ENCODE data around the gene ZNF765. TPM values are rescaled to one million over a fixed set of nuclear protein-coding genes. Genes with fewer than 3 reads are reported as not detected.
"Not testable (repeated sequence)": the region's sequence is repeated elsewhere in the genome, so short reads cannot be mapped to it uniquely, and the experiment has no call there.

ZNF765 gene
- total RNA-seq, 2 experiments from 2014 or later: 13.8 to 14.0 TPM

DNA sequence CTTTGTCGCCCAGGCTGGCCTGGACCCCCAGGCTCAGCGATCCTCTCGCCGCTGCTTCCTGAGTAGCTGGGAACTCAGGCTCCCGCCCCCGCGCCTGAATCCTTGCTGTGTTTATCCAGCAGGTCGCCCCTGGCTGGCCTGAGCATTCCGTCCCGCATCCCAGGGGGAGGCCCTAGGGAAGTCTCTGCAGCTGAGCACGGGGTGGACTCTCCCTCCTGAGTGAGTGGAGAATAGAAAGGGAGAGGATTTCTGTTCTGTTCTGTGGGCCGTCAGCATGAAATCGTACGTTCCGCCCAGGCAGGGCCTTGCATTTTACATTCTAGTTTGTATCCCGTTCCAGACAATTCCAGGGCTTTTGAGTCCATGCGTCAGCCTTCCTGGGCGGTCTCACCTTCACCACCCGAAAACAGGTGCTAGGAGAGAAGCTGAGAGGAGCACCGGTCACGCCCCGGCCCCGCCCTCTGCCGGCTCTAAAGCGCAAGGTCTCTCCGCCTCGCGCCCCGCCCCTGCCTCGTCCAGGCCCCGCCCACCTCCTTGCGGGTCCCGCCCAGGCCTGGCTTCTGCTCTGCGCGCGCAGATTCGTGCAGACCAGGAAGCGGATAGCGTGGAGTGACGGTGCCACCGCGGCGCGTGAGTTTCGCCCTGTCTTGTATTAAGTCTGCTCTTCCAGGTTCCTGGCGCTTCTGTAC lies 36.6 kb downstream of the ZNF765 start, which contains the start of gene ZNF761:
Gene ZNF761, plus strand, starts transcription at position 586 of the 689 bp plus-strand sequence. CDS start 15,285 bp downstream, outside the sequence.
- DNase-seq: peak; percentile 96
- POLR2A ChIA-PET: no interaction called here
- Mint-ChIP-seq H3K9me3 (peaks cover 19% of the 10 kb centered on the region), H3K36me3 (ENCODE audit: low read depth) (peaks cover 37% of the 10 kb centered on the region), H3K4me3 (peak within 1 kb of the TSS; percentile 91), H3K27ac (peak within 1 kb of the TSS; percentile 91), H3K4me1 (peaks cover 25% of the 10 kb centered on the region), H3K27me3 (no peaks in the 10 kb centered on the region)
- CTCF ChIA-PET: interaction anchor here (0.6 kb wide), 1 partner anchor 359 kb away, joined by 3 read pairs; no protein-coding TSS in a partner anchor

DNA sequence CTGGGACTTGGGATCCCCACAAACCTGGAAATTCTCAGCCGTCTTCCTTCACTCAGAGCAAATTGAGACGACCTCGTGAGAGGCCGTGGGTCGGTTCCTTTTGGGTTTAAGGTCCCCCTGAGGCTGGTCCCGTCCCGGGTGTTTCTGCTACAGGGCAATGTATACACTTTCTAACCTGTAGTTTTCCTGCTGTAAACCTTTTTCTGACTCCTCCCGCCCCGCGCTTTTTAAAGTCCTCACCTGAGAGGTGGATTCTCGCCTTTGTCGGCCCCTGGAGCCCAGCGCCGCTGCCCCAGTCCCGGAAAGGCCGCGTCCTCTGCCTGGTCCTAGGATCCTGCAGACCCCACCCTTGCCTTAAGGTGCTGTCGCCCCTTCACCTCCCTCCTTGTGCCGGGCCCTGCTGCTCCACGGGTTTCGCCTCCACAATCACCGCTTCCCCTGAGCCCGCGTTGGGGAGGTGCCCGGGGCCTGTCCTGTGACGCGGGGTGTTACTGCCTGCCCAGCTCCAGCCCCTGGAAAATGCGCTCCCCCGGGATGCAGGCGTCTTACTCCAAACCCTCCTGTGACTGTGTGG lies 37.2 kb downstream of the ZNF765 start:
- H3K9me3 Mint-ChIP-seq: peaks cover 19% of the 10 kb centered on the region
- peaks cover 25% of the 10 kb centered on the region for H3K4me1 Mint-ChIP-seq
- H3K36me3 Mint-ChIP-seq (ENCODE audit: low read depth): peaks cover 41% of the 10 kb centered on the region
- peak overlapping the region; percentile 91 for H3K27ac Mint-ChIP-seq
- POLR2A ChIA-PET: no interaction called here
- peak overlapping the region; percentile 91 for H3K4me3 Mint-ChIP-seq
- H3K27me3 Mint-ChIP-seq: no peaks in the 10 kb centered on the region
- CTCF ChIA-PET: interaction anchor here (0.6 kb wide), 1 partner anchor 358 kb away, joined by 3 read pairs; no protein-coding TSS in a partner anchor
- DNase-seq: peak; percentile 17

DNA sequence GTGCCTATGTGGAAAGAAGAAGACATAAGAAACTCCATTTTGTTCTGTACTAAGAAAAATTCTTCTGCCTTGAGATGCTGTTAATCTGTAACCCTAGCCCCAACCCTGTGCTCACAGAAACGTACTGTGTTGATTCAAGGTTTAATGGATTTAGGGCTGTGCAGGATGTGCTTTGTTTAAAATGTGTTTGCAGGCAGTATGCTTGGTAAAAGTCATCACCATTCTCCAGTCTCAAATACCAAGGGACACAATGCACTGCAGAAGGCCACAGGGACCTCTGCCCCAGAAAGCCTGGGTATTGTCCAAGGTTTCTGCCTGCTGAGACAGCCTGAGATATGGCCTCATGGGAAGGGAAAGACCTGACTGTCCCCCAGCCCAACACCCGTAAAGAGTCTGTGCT lies 48.9 kb downstream of the ZNF765 start:
- Mint-ChIP-seq H3K9me3 (peaks cover 50% of the 10 kb centered on the region), H3K36me3 (ENCODE audit: low read depth) (peaks cover 90% of the 10 kb centered on the region)
- H3K4me1 Mint-ChIP-seq, CTCF ChIA-PET, DNase-seq, H3K4me3 Mint-ChIP-seq, POLR2A ChIA-PET, H3K27me3 Mint-ChIP-seq, H3K27ac Mint-ChIP-seq: not testable (repeated sequence)

DNA sequence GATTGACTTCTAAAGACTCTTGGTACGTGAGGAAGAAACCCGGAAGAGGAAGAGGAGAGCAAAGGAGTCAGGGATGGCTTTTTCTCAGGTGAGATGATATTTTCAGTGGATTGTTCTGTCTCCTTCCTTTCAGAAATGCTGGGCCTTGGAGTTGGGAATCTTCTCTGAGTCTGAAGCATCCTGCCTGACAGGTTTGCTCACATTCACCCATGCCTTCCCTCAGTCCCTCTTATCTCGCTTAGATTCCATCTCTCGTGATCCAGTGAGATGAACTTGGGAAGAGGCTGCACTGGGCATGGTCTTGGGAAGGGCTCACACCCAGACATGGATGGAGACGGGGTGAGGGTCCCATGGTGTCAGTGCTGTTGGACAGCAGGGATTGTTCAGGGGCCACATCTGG lies 52.2 kb downstream of the ZNF765 start:
- H3K27ac Mint-ChIP-seq, DNase-seq, H3K4me1 Mint-ChIP-seq, CTCF ChIA-PET, H3K27me3 Mint-ChIP-seq, POLR2A ChIA-PET, H3K4me3 Mint-ChIP-seq: not testable (repeated sequence)
- H3K36me3 Mint-ChIP-seq (ENCODE audit: low read depth): peaks cover 89% of the 10 kb centered on the region
- H3K9me3 Mint-ChIP-seq: peaks cover 50% of the 10 kb centered on the region

DNA sequence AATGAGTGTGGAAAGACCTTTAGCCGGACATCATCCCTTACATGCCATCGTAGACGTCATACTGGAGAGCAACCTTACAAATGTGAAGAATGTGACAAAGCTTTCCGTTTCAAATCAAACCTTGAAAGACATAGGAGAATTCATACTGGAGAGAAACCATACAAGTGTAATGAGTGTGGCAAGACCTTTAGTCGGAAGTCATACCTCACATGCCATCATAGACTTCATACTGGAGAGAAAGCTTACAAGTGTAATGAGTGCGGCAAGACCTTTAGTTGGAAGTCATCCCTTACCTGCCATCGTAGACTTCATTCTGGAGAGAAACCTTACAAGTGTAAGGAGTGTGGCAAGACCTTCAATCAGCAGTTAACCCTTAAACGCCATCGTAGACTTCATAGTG lies 60.9 kb downstream of the ZNF765 start:
- POLR2A ChIA-PET: no interaction called here
- peaks cover 66% of the 10 kb centered on the region for H3K9me3 Mint-ChIP-seq
- H3K4me3 Mint-ChIP-seq: no peak overlapping the region
- H3K36me3 Mint-ChIP-seq (ENCODE audit: low read depth): peaks cover 77% of the 10 kb centered on the region
- no peak overlapping the region for H3K27ac Mint-ChIP-seq
- DNase-seq: no peak
- H3K27me3 Mint-ChIP-seq: no peaks in the 10 kb centered on the region
- no peaks in the 10 kb centered on the region for H3K4me1 Mint-ChIP-seq
- CTCF ChIA-PET: no interaction called here

DNA sequence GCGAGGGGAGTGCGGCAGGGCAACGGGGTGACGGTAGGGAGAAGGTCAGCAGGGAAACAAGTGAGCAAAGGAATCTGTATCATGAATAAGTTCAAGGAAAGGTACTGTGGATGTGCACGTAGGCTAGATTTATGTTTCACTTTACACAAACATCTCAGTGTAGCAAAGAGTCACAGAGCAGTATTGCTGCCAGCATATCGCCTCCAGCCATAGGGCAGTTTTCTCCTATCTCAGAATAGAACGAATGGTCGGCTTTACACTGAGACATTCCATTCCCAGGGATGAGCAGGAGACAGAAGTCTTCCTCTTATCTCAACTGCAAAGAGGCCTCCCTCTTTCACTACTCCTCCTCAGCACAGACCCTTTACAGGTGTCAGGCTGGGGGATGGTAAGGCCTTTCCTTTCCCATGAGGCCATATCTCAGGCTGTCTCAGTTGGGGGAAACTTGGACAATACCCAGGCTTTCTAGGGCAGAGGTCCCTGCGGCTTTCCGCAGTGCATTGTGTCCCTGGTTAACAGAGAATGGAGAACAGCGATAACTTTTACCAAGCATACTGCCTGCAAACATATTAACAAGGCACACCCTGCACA lies 65.3 kb downstream of the ZNF765 start:
- DNase-seq, H3K4me3 Mint-ChIP-seq, H3K27me3 Mint-ChIP-seq, H3K27ac Mint-ChIP-seq, H3K4me1 Mint-ChIP-seq, POLR2A ChIA-PET: not testable (repeated sequence)
- peaks cover 63% of the 10 kb centered on the region for H3K9me3 Mint-ChIP-seq
- CTCF ChIA-PET: interaction anchor here (0.6 kb wide), 1 partner anchor 918 kb away, joined by 3 read pairs; no protein-coding TSS in a partner anchor
- H3K36me3 Mint-ChIP-seq (ENCODE audit: low read depth): peaks cover 44% of the 10 kb centered on the region

DNA sequence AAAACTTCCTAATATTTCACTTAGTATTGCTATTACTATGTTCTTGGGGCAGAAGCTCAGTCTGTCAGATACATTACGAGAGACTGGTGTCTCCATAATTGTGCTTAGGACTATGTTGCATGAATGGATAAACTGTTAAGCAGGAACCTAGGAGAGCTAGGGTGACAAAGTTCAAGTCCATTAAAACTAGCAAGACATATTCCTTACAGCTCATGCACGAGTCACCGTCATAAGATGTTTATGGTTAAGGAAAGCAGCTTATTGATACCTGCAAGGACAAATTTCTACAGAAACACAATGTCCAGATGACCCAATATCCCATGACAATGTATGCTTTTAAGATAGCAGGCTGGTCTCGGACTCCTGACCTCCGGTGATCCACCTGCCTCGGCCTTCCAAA lies 66.9 kb downstream of the ZNF765 start:
- CTCF ChIA-PET: no interaction called here
- Mint-ChIP-seq H3K27ac (no peak overlapping the region), H3K4me1 (peaks cover 6% of the 10 kb centered on the region), H3K4me3 (no peak overlapping the region), H3K27me3 (no peaks in the 10 kb centered on the region), H3K36me3 (ENCODE audit: low read depth) (peaks cover 29% of the 10 kb centered on the region), H3K9me3 (peaks cover 56% of the 10 kb centered on the region)
- DNase-seq: no peak
- POLR2A ChIA-PET: no interaction called here

DNA sequence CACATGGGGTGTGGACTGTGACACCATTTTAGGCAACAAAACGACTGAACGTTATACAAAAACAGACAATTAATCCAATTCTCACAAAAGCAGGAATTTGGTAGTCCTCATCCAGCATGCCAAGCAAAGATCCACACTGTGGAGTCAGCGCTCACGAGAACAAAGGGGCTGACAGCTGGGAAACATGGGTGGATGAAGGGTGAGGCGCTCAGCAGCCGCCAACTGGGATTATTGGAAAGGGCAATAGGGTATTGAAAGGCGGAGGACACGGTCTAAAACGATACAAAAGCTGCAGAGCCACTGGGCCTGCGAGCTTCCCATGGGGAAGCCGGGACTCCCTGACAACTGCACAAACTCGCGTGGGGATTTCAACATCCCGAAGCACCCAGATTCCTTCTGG lies 67.9 kb downstream of the ZNF765 start:
- H3K9me3 Mint-ChIP-seq: peaks cover 49% of the 10 kb centered on the region
- no peak overlapping the region for H3K4me3 Mint-ChIP-seq
- DNase-seq: no peak
- H3K4me1 Mint-ChIP-seq: peaks cover 10% of the 10 kb centered on the region
- ChIA-PET POLR2A (no interaction called here), CTCF (no interaction called here)
- H3K27me3 Mint-ChIP-seq: no peaks in the 10 kb centered on the region
- H3K27ac Mint-ChIP-seq: no peak overlapping the region
- peaks cover 24% of the 10 kb centered on the region for H3K36me3 Mint-ChIP-seq (ENCODE audit: low read depth)

DNA sequence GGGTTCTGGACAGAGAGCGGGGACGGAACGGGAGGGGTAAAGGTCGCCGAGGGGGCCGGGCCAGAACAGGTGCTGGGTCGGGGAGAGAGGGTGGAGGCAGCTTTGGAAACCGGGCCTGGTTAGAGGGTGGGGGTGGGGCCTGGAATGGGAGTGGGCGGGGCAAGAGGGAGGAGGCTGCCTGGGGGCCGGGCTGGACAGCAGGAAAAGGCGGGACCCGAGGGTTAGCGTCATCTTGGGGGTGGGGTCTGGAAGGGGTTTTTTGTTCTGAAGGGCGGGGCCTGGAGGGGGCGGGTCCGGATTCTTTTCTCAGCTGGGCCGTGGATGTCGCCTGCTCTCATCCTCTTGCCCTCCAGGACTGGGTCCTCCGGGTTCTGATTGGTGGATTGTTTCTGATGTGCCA lies 68.3 kb downstream of the ZNF765 start:
- CTCF ChIA-PET: no interaction called here

DNA sequence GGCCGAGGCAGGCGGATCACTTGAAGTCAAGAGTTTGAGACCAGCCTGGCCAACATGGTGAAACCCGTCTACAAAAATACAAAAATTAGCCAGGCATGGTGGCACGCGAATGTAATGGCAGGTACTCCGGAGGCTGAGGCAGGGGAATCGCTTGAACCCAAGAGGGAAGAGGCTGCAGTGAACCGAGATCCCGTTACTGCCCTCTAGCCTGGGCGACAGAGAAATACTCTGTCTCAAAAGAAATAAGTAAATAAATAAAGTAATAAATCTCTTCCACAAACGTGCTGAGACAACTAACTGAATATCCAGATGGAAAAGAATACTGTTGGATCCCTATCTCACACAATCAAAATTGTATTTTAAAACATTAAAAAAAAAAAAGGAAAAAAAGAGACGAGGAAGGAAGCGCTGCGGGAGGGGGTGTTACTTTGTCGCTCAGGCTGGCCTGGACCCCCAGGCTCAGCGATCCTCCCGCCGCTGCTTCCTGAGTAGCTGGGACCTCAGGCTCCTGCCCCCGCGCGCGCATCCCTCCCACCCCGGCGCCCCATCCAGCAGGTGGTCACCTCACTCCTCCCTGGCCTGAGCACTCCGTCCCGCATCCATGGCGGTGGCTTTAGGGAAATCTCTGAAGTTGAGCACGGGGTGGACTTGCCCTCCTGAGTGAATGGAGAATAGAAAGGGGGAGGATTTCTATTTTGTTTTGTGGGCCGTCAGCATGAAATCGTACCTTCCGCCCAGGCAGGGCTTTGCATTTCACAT lies 72.0 kb downstream of the ZNF765 start:
- Mint-ChIP-seq H3K27me3 (no peaks in the 10 kb centered on the region), H3K27ac (peak overlapping the region; percentile 92), H3K36me3 (ENCODE audit: low read depth) (peaks cover 37% of the 10 kb centered on the region), H3K9me3 (peaks cover 34% of the 10 kb centered on the region), H3K4me1 (peaks cover 25% of the 10 kb centered on the region), H3K4me3 (peak overlapping the region; percentile 85)
- ChIA-PET POLR2A (no interaction called here), CTCF (no interaction called here)
- no peak for DNase-seq

More for the DNA sequence above, 68.3 kb downstream of the ZNF765 start:
- Mint-ChIP-seq H3K27ac (no peak overlapping the region), H3K4me1 (peaks cover 12% of the 10 kb centered on the region), H3K9me3 (peaks cover 47% of the 10 kb centered on the region), H3K4me3 (no peak overlapping the region), H3K36me3 (ENCODE audit: low read depth) (peaks cover 24% of the 10 kb centered on the region), H3K27me3 (no peaks in the 10 kb centered on the region)
- DNase-seq: peak; percentile 7
- POLR2A ChIA-PET: no interaction called here

DNA sequence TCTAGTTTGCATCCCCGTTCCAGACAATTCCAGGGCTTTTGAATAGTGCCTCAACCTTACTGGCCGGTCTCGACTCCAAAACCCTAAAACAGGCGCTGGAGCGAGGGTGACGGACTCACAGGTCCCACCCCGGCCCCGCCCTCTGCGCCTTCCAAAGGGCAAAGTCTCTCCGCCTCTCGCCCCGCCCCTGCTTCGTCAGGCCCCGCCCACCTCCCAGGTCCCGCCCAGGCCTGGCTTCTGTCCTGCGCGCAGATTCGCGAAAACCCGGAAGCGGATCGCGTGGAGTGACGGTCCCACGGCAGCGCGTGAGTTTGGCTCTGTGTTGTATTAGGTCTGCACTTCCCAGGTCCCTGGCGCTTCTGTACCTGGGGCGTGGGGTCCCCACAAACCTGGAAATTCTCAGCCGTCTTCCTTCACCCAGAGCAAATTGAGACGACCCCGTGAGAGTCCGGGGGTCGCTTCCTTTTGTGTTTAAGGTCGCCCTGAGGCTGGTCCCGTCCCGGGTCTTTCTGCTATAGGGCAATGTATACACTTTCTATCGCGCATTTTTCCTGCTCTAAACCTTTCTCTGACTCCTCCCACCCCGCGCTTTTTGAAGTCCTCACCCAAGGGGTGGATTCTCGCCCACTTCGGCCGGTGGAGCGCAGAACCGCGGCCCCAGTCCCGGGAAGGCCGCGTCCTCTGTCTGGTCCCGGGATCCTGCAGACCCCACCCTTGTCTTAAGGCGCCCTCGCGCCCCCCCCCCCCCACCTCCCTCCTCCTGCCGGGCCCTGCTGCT lies 72.7 kb downstream of the ZNF765 start, which contains the start of gene ZNF813:
Gene ZNF813, plus strand, starts transcription at position 249 of the 778 bp plus-strand sequence. CDS start 16,090 bp downstream, outside the sequence.
- Mint-ChIP-seq H3K27ac (peak within 1 kb of the TSS; percentile 92), H3K4me1 (peaks cover 25% of the 10 kb centered on the region), H3K9me3 (peaks cover 36% of the 10 kb centered on the region), H3K4me3 (peak within 1 kb of the TSS; percentile 85), H3K36me3 (ENCODE audit: low read depth) (peaks cover 44% of the 10 kb centered on the region), H3K27me3 (no peaks in the 10 kb centered on the region)
- peak; percentile 95 for DNase-seq
- CTCF ChIA-PET: no interaction called here
- POLR2A ChIA-PET: no interaction called here

DNA sequence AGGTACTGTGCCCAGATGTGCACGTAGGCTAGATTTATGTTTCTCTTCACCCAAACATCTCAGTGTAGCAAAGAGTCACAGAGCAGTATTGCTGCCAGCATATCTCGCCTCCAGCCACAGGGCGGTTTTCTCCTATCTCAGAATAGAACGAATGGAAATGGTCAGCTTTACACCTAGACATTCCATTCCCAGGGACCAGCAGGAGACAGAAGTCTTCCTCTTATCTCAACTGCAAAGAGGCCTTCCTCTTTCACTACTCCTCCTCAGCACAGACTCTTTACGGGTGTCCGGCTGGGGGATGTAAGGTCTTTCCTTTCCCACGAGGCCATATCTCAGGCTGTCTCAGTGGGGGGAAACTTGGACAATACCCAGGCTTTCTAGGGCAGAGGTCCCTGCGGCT lies 73.7 kb downstream of the ZNF765 start:
- POLR2A ChIA-PET, H3K27me3 Mint-ChIP-seq, DNase-seq: not testable (repeated sequence)
- Mint-ChIP-seq H3K36me3 (ENCODE audit: low read depth) (peaks cover 45% of the 10 kb centered on the region), H3K27ac (peak overlapping the region; percentile 92), H3K4me3 (peak overlapping the region; percentile 85), H3K4me1 (peaks cover 23% of the 10 kb centered on the region), H3K9me3 (peaks cover 33% of the 10 kb centered on the region)
- CTCF ChIA-PET: interaction anchor here (0.5 kb wide), 1 partner anchor 1330 kb away, joined by 3 read pairs; no protein-coding TSS in a partner anchor

All from activated CD4-positive, alpha-beta T cell treated with anti-CD3 and anti-CD28 coated beads, Interleukin-2, amount 10 ng/mL, durations not matched to agents 7 days and 5 days (primary cell).